ENCODE data around the gene G3BP1. TPM values are rescaled to one million over a fixed set of nuclear protein-coding genes. Genes with fewer than 3 reads are reported as not detected.
"Not testable (repeated sequence)": the region's sequence is repeated elsewhere in the genome, so short reads cannot be mapped to it uniquely, and the experiment has no call there.

Gene G3BP1
- total RNA-seq, 1 donor from 2014 or later = 146 TPM

DNA sequence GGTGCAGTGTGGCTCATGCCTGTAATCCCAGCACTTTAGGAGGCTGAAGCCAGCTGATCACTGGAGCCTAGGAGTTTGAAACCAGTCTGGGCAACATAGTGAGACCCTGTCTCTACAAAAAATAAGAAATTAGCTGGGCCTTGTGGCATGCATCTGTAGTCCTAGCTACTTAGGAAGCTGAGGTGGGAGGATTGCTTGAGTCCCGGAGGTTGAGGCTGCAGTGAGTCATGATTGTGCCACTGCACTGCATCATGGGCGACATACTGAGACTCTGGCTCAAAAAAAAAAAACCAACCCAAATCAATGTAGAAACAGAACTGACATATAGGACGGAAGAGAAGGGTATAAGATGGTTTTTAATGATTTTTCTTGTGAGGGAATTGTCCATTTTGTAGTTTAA lies 27.7 kb downstream of the G3BP1 start:
- ATAC-seq = no peak

GRCh38 chr5:151800532-151800931 lies 28.8 kb downstream of the G3BP1 start:
- ATAC-seq = no peak

DNA sequence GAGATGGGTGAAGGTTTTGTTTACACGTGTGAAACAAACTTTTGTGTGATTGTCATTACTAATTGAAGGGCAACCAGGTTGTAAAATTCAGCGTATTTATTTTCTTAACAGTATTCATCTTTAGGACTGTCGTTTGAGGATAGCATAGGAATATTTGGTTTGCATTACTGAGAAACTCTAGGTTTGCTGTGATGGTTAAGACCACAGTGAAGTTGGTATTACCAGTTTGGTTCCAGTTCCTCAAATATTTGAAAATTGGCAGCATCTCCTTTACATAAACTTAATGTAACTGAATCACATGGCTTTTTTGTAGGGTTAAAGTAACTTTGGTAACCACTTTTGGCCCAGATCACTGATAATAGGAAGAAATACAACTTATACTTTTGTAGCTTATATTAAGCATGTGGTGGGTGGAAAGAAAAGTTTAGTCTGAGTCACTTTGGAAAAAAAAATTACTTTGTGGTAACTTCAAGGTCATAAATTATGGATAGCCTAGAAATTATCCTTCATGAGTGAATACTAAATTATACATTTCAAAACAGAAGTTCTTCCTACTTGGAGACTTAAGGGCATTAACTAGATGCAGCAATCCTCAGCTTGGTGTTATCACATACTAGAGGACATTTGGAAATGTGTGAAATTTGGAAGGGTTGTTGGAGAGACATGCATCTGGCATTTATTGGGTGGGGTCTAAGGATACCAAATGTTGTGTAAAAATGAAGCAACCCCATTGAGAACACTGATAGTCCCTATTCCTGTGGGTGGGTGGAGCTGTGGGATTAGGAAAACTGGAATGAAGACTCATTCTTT lies 33.9 kb downstream of the G3BP1 start:
- ATAC-seq = no peak

- no peak for ATAC-seq
Measured at GRCh38 chr5:151808451-151809169, 36.9 kb downstream of the G3BP1 start.

DNA sequence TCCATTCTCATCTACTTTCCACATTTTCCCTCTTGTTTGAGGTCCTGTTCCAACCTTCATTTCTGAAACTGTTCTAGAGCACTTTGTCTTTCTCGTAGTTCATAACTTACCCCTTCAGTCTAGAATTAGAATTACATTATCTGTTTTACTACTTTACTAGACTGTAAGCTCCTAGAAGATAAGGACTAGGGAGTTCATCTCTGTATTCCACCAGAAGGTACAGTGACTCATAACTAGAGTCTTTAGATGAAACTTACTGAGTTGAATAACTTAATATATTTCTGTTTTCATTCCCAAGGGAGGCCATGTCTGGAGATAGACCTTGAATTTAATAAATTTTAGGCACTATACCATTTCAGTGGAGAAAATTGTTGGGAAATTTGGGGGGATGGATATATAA lies 38.7 kb downstream of the G3BP1 start:
- no peak for ATAC-seq

- no peak for ATAC-seq
Measured at GRCh38 chr5:151810897-151811296, 39.1 kb downstream of the G3BP1 start.

DNA sequence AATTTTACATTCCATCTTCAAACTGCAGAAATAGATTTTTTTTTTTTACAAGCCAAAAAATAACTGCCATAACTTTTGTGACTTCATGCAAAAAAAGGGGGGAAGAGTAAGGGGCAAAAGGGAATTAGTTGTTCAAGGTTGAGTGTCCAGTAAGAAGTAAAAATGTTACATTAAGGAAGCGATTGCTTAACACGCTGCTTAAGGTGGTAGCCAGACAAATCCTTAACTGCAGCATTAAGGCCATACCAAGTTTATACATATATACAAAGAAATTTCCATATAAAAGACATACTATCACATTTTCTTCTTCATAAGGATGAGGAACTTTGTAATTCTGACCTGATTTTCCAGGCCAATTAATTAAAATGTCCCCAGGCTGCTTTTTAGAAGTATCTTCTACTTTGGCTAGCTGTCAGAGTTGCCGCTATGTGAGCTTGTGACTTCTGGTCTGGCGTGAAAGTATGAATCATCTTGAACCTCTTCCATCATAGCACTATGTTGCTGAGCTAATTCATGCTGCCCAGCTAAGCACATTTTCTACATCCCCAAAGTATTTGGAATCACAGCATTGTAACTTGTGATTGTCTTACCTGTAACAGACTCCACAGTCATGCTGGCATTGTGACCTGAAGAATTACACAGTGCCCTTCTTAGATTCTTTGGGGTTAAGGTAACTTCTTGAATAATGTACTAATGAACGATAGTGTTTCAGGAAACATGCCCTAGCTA lies 40.0 kb downstream of the G3BP1 start:
- ATAC-seq = peak; percentile 59

- ATAC-seq = no peak
Measured at GRCh38 chr5:151812757-151813309, 41.1 kb downstream of the G3BP1 start.

DNA sequence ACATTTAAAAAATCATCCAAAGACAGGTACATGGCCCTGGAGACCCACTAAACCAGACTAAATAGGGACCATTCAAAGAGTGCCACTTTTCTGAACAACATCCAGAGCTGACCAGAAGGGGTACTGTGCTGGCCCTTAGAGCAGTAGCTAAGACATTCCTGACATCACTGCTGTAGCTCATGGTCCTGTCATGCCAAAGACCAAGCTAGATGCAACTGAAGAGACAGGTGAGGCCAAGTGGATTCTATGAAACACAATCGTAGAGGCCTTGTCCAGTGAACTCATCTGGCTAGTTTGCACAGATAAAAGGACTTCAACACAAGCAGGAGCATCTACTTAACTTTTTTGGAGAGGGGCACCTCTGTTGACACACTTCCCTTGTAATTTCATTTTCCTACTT lies 43.3 kb downstream of the G3BP1 start:
- ATAC-seq = no peak

- ATAC-seq = no peak
Measured at GRCh38 chr5:151819830-151820229, 48.1 kb downstream of the G3BP1 start.

DNA sequence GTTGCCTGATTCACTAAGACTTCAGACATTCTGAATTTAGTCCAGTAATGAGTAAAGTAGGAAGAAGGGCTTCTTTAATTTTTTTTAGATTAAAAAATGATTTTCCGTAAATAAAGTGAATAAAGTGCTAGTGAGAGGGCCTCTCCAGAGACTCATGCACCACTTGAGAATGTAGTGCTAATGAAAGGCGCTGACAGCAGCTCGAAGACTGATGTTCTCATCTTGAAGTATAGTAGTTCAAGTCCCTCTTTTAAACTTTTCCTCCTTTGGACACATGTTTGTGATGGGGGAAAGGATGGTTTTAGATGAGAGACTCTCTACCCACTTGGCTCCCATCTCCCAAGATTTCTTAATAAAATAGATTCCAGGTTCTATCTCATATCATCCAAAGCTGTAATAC lies 48.5 kb downstream of the G3BP1 start:
- no peak for ATAC-seq

GRCh38 chr5:151820903-151821302 lies 49.1 kb downstream of the G3BP1 start:
- no peak for ATAC-seq

DNA sequence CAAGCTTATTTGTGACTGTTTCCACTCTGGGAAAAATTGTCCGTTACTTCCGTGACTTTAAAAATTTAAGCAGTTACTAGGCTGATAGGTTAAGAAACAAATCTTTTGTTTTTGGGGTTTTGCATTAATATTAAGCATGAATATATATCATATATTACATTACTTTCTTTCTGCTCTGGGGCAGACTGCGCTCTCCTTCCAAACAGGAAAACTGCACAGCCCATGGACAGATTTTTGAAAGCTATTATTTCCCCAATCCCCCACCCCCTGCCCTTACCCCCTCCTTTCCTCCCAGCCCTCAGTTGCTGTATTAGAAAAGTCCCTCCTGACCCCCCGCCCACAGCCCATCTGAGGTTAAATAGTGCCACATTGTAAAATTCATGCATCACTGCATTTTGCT lies 50.4 kb downstream of the G3BP1 start:
- ATAC-seq = no peak

DNA sequence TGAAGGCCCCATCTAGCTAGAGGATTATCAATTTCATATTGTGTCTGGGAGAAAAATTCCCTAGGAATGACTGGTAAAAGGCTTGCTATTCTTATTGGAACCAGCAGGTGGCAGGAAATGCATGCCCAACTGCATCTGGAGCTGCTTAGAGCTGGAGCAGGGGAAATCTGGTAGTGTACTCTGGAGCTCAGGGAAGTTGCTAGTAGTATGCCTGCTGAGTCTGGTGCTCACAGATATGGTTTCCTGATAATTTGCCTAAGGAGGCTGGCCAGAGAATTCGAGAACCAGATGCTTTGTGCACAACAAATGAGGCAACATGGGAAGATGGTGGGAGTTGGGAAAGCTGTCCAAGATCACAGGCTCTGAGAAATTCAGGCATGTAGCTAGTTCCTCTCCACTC lies 53.7 kb downstream of the G3BP1 start:
- peak; percentile 85 for ATAC-seq

DNA sequence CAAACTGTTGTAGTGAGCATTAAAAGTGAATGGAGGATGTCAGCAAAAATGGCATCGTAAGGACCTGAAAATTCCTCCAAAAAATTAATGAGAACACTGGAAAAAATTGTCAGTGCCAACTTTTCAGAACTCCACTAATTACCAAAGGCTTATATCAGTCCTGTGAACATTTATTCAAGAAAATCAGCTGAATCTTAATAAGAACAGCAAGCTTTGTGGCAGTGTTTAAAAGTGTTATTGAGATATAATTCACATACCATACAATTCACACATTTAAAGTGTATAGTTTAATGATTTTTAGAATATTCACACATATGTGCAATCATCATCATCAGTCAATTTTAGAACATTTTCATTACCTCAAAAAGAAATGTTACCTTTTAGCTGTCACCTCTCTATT lies 57.6 kb downstream of the G3BP1 start:
- no peak for ATAC-seq

- not testable (repeated sequence) for ATAC-seq
Measured at GRCh38 chr5:151832843-151833242, 61.1 kb downstream of the G3BP1 start.

- no peak for ATAC-seq
Measured at GRCh38 chr5:151846765-151847164, 75.0 kb downstream of the G3BP1 start.

DNA sequence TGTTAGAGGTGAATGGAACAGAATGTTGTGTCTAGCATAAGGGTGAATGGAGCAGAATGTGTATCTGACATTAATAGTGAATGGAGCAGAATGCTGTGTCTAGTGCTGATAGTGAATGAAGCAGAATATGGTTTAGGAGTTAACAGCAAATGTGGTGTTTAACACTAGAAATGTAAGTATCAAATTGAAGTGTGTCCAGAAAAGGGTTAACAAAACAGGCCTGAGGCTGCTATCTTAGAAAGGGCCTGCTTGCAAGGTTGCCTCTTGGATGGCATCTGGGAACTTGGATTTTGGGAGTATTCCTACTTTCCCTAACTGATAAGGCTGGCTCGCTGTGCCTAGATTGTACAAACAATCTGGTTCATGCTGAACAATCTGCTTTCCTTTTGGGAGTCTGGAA lies 76.1 kb downstream of the G3BP1 start:
- ATAC-seq = no peak

DNA sequence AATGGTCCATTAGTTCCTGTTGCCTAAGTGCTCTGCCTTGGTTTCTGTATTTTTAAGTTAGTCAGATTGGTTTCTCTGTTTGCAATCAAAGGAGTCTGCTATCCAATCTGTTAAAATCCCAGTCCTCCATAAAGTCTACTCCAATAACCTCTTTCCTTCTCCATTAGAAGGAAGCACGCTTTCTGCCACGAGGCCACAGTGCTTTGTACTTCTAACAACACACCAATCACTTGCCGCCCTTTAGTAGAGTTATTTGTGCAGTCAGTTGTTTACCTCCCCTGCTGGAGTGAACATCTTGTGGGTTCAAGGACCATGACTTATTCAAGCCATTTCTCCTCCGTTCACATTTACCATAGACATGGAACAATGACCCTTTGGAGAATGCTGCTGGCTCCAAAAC lies 83.9 kb downstream of the G3BP1 start:
- ATAC-seq = no peak

- no peak for ATAC-seq
Measured at GRCh38 chr5:151856861-151857260, 85.1 kb downstream of the G3BP1 start.

DNA sequence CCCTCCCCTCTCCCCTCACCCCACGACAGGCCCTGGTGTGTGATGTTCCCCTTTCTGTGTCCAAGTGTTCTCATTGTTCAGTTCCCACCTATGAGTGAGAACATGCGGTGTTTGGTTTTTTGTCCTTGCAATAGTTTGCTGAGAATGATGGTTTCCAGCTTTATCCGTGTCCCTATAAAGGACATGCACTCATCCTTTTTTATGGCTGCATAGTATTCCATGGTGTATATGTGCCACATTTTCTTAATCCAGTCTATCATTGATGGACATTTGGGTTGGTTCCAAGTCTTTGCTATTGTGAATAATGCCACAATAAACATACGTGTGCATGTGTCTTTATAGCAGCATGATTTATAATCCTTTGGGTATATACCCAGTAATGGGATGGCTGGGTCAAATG lies 89.1 kb downstream of the G3BP1 start:
- not testable (repeated sequence) for ATAC-seq
